Natural killer cell (primary cell): ENCODE measurements around the gene KCNMB2. TPM values are rescaled to one million over a fixed set of nuclear protein-coding genes. Genes with fewer than 3 reads are reported as not detected.

ENCODE experiments used
- ATAC-seq, 3 donors: fragments of 150-1000 bp in 2 of 3; fragments of 200-7000 bp in 1 of 3; cut with Tn5 transposase; 1 replicate in 1 of 3; 2 replicates in 2 of 3; pipeline ENCODE4 v1.10.0; 2021; ENCODE audit warnings: mild to moderate bottlenecking in 2 of 3, moderate library complexity in 2 of 3
- DNase-seq, 2 donors: peaks; one replicate each; pipeline versions ENCODE4 v3.0.0 to v3.0.0-alpha.2; 2013 to 2021; ENCODE audit warnings: mixed read lengths in 1 of 2
- H3K27ac ChIP-seq: one replicate; pipeline ENCODE4 v1.5.1; 2013; ENCODE audit warnings: mild to moderate bottlenecking, low read length
- H3K27me3 ChIP-seq: one replicate; pipeline ENCODE4 v1.6.1; 2013; ENCODE audit warnings: low read length; ENCODE audit not compliant: control insufficient read depth, insufficient read depth
- H3K36me3 ChIP-seq: one replicate; pipeline ENCODE4 v1.6.1; 2013; ENCODE audit warnings: low read length; ENCODE audit not compliant: control insufficient read depth, insufficient read depth
- H3K4me1 ChIP-seq: one replicate; pipeline ENCODE4 v1.6.1; 2013; ENCODE audit warnings: low read length; ENCODE audit not compliant: control insufficient read depth, insufficient read depth
- H3K4me3 ChIP-seq: one replicate; pipeline ENCODE4 v1.5.1; 2013; ENCODE audit warnings: low read length
- H3K9me3 ChIP-seq: one replicate; pipeline ENCODE4 v1.6.1; 2013; ENCODE audit warnings: low read length; ENCODE audit not compliant: control insufficient read depth, insufficient read depth
- H3K27ac Mint-ChIP-seq, 2 donors: one replicate each; pipeline ENCODE4 v1.8.0; 2022; ENCODE audit warnings: mild to moderate bottlenecking in 2 of 2, mixed read lengths in 2 of 2, moderate library complexity in 1 of 2
- H3K27me3 Mint-ChIP-seq, 2 donors: one replicate each; pipeline ENCODE4 v1.8.0; 2022; ENCODE audit warnings: low read depth in 2 of 2, mixed read lengths in 2 of 2
- H3K36me3 Mint-ChIP-seq: one replicate; pipeline ENCODE4 v1.8.0; 2022; ENCODE audit warnings: mixed read lengths
- H3K4me1 Mint-ChIP-seq, 2 donors: one replicate each; pipeline ENCODE4 v1.8.0; 2022; ENCODE audit warnings: mixed read lengths in 2 of 2
- H3K4me3 Mint-ChIP-seq: one replicate; pipeline ENCODE4 v1.8.0; 2022; ENCODE audit warnings: mild to moderate bottlenecking, moderate library complexity, mixed read lengths
- H3K9me3 Mint-ChIP-seq, 2 donors: one replicate each; pipeline ENCODE4 v1.8.0; 2022; ENCODE audit warnings: mixed read lengths in 2 of 2
- CTCF ChIP-seq: fragments of 200-600 bp; IDR thresholded peaks from one replicate; pipeline ENCODE4 v1.8.0; 2022; ENCODE audit warnings: antibody characterized with exemption
- WGBS: methylation state at CpG from one replicate; pipeline ENCODE4 v1.1.7; 2013; ENCODE audit warnings: missing lambda C conversion rate; ENCODE audit not compliant: insufficient coverage; 5-methylcytosine and 5-hydroxymethylcytosine counted together
- intact Hi-C: fragments of 100-400 bp; cut with micrococcal nuclease; formaldehyde crosslinking; loops from one replicate; pipeline ENCODE4 v1.14.2; 2022
- total RNA-seq, 4 donors: library from RNA; stranded (reverse); fragments of 120-200 nt in 1 of 4; gene quantifications; one replicate each; pipeline versions ENCODE4 v1.2.3 to v1.2.4, GENCODE V29; 2013 to 2022

KCNMB2 gene
- total RNA-seq, 3 donors from 2014 or later (not counting 1 experiment from before 2014, with no cell fraction given) = not detected

GRCh38 chr3:178551916-178552321 is 15.7 kb downstream of the KCNMB2 start:
- DNase-seq (no peak), ATAC-seq (no peak)
- Mint-ChIP-seq H3K27me3 (no peaks in the 10 kb centered on the region), H3K4me3 (no peak overlapping the region), H3K9me3 (peaks cover 0 to 3% of the 10 kb centered on the region in 2 donors), H3K4me1 (no peaks in the 10 kb centered on the region), H3K27ac (no peak overlapping the region), H3K36me3 (no peaks in the 10 kb centered on the region)
- no peak overlapping the region for H3K27ac ChIP-seq
- no peaks in the 10 kb centered on the region for H3K36me3 ChIP-seq
- H3K27me3 ChIP-seq = no peaks in the 10 kb centered on the region
- TF ChIP-seq CTCF = no peak
- no peak overlapping the region for H3K4me3 ChIP-seq
- WGBS = 80% methylated on average over 7 of the region's 7 CpGs
- intact Hi-C loops = no loop called here
- H3K4me1 ChIP-seq = no peaks in the 10 kb centered on the region
- no peaks in the 10 kb centered on the region for H3K9me3 ChIP-seq

GRCh38 chr3:178558637-178559036 is 22.4 kb downstream of the KCNMB2 start:
- H3K36me3 ChIP-seq = no peaks in the 10 kb centered on the region

GRCh38 chr3:178560759-178561158 is 24.5 kb downstream of the KCNMB2 start:
- H3K9me3 ChIP-seq = no peaks in the 10 kb centered on the region
- DNase-seq = no peak
- Mint-ChIP-seq H3K27me3 (no peaks in the 10 kb centered on the region), H3K27ac (no peak overlapping the region), H3K36me3 (no peaks in the 10 kb centered on the region), H3K4me1 (no peaks in the 10 kb centered on the region), H3K9me3 (peaks cover 4 to 6% of the 10 kb centered on the region in 2 donors), H3K4me3 (no peak overlapping the region)
- intact Hi-C loops = no loop called here
- no peak for ATAC-seq
- no peak for TF ChIP-seq CTCF
- no peak overlapping the region for H3K4me3 ChIP-seq
- WGBS = 75% methylated on average over 2 of the region's 3 CpGs
- H3K27ac ChIP-seq = no peak overlapping the region
- H3K36me3 ChIP-seq = no peaks in the 10 kb centered on the region
- no peaks in the 10 kb centered on the region for H3K27me3 ChIP-seq
- H3K4me1 ChIP-seq = no peaks in the 10 kb centered on the region

More at GRCh38 chr3:178558637-178559036, 22.4 kb downstream of the KCNMB2 start:
- Mint-ChIP-seq H3K9me3 (peaks cover 6% of the 10 kb centered on the region in 2 donors), H3K36me3 (no peaks in the 10 kb centered on the region), H3K27me3 (no peaks in the 10 kb centered on the region), H3K4me3 (no peak overlapping the region), H3K27ac (no peak overlapping the region), H3K4me1 (no peaks in the 10 kb centered on the region)
- Histone ChIP-seq H3K27ac (no peak overlapping the region), H3K4me3 (no peak overlapping the region), H3K27me3 (no peaks in the 10 kb centered on the region), H3K4me1 (no peaks in the 10 kb centered on the region), H3K9me3 (no peaks in the 10 kb centered on the region)
- ATAC-seq = no peak
- intact Hi-C loops = no loop called here
- DNase-seq = no peak
- WGBS = 75% methylated on average over 5 of the region's 8 CpGs
- TF ChIP-seq CTCF = no peak

- Histone ChIP-seq H3K27ac (no peak overlapping the region), H3K36me3 (no peaks in the 10 kb centered on the region), H3K4me3 (no peak overlapping the region), H3K9me3 (no peaks in the 10 kb centered on the region), H3K4me1 (no peaks in the 10 kb centered on the region), H3K27me3 (no peaks in the 10 kb centered on the region)
- no peaks in the 10 kb centered on the region for H3K27me3 Mint-ChIP-seq
- intact Hi-C loops = no loop called here
- H3K27ac Mint-ChIP-seq = no peak overlapping the region
- WGBS = 100% methylated on average over 4 of the region's 4 CpGs
- no peak overlapping the region for H3K4me3 Mint-ChIP-seq
- H3K36me3 Mint-ChIP-seq = no peaks in the 10 kb centered on the region
- ATAC-seq (no peak), DNase-seq (no peak)
- H3K4me1 Mint-ChIP-seq = no peaks in the 10 kb centered on the region
- no peak for TF ChIP-seq CTCF
- peaks cover 3 to 6% of the 10 kb centered on the region in 2 donors for H3K9me3 Mint-ChIP-seq
Measured at GRCh38 chr3:178561239-178561638, 25.0 kb downstream of the KCNMB2 start.
